CD4-positive, alpha-beta T cell treated with Interleukin-15 for 1 hour (primary cell): ENCODE results near the gene CRYAB.
"Not testable (repeated sequence)": the region's sequence is repeated elsewhere in the genome, so short reads cannot be mapped to it uniquely, and the experiment has no call there.

Experiments
- DNase-seq: peaks from one replicate; pipeline ENCODE4 v3.0.0-alpha.2; 2020

Gene CRYAB

GRCh38 chr11:111905411-111905810 lies 6.2 kb downstream of the CRYAB start:
- no peak for DNase-seq

GRCh38 chr11:111886844-111887243 lies 24.7 kb downstream of the CRYAB start:
- DNase-seq, result no peak

- DNase-seq, result no peak
These were observed 25.5 kb downstream of the CRYAB start for GRCh38 chr11:111886032-111886431.

GRCh38 chr11:111885053-111885452 lies 26.5 kb downstream of the CRYAB start:
- DNase-seq, result not testable (repeated sequence)

- DNase-seq, result no peak
These were observed 29.4 kb downstream of the CRYAB start for GRCh38 chr11:111882202-111882601.

- no peak for DNase-seq
These were observed 32.0 kb downstream of the CRYAB start for GRCh38 chr11:111879637-111879960.

- DNase-seq, result peak; percentile 97
These were observed 32.5 kb downstream of the CRYAB start, which contains the start of the genes CFAP68 and FDXACB1 for GRCh38 chr11:111878849-111879636. TSS of gene CFAP68 (plus strand) at chr11:111879541. CDS start at chr11:111879561, 20 bp downstream. TSS of gene FDXACB1 (minus strand) at chr11:111879165. CDS start at chr11:111879132, 33 bp downstream.

- DNase-seq, result no peak
These were observed 33.2 kb downstream of the CRYAB start for GRCh38 chr11:111878385-111878848.

GRCh38 chr11:111871693-111872161 lies 39.8 kb downstream of the CRYAB start:
- no peak for DNase-seq

- DNase-seq, result peak; percentile 83
These were observed 40.5 kb downstream of the CRYAB start, which contains the start of gene ALG9 for GRCh38 chr11:111870886-111871692. TSS of gene ALG9 (minus strand) at chr11:111871581. CDS start at chr11:111871482, 99 bp downstream.

GRCh38 chr11:111870522-111870885 lies 41.1 kb downstream of the CRYAB start:
- DNase-seq, result no peak

GRCh38 chr11:111870113-111870512 lies 41.5 kb downstream of the CRYAB start:
- DNase-seq, result no peak

GRCh38 chr11:111860257-111860656 lies 51.3 kb downstream of the CRYAB start:
- DNase-seq, result no peak
